Panc1 (cell line): ENCODE measurements around the gene LDLRAD4. TPM values are rescaled to one million over a fixed set of nuclear protein-coding genes. Genes with fewer than 3 reads are reported as not detected.

Experiments used
- ATAC-seq: fragments of 200-7000 bp; cut with Tn5 transposase; 2 replicates; pipeline ENCODE4 v1.9.1; 2020; ENCODE audit warnings: mild to moderate bottlenecking, moderate library complexity
- BruUV-seq: library from RNA; stranded (reverse); fragments of 400-500 nt; replicated peaks from 2 replicates; lab custom pipeline; 2021; lab: Mats Ljungman, UMichigan
- CTCF ChIA-PET: fragments of 300-600 bp; sonication (Branson Sonifier 250); formaldehyde crosslinking; loops from one replicate; lab custom pipeline; 2022; ENCODE audit warnings: antibody characterized with exemption; lab: Charles Lee
- POLR2A ChIA-PET: fragments of 300-600 bp; sonication (Branson Sonifier 250); formaldehyde crosslinking; loops from one replicate; lab custom pipeline; 2022; ENCODE audit warnings: antibody characterized with exemption; lab: Charles Lee
- DNase-seq: peaks from one replicate; pipeline ENCODE4 v3.0.0-alpha.2; 2010; ENCODE audit warnings: low read depth, low spot score
- H3K27ac ChIP-seq: 2 replicates; pipeline ENCODE4 v1.5.1; 2011; ENCODE audit warnings: mild to moderate bottlenecking, low read length, inconsistent platforms
- H3K27me3 ChIP-seq: fragments of 200-500 bp; sonication (Bioruptor generic); 2 replicates; pipeline ENCODE4 v1.6.0; 2014; ENCODE audit warnings: low read length, inconsistent platforms; ENCODE audit not compliant: control insufficient read depth, insufficient read depth
- H3K36me3 ChIP-seq: fragments of 200-500 bp; sonication (Bioruptor generic); 2 replicates; pipeline ENCODE4 v1.5.1; 2014; ENCODE audit warnings: inconsistent platforms, mild to moderate bottlenecking, low read length, moderate library complexity; ENCODE audit not compliant: control insufficient read depth, insufficient read depth
- H3K4me1 ChIP-seq: 2 replicates; pipeline ENCODE4 v1.5.1; 2011; ENCODE audit warnings: inconsistent platforms, mild to moderate bottlenecking, low read length, moderate library complexity; ENCODE audit not compliant: control insufficient read depth, insufficient read depth
- H3K4me3 ChIP-seq, 2 experiments: 2 replicates each; pipeline ENCODE4 v1.5.1; 2011 to 2012; ENCODE audit warnings: low read depth in 2 of 2, low read length in 2 of 2, mild to moderate bottlenecking in 2 of 2, inconsistent platforms in 1 of 2, moderate library complexity in 1 of 2
- H3K9me3 ChIP-seq: fragments of 200-500 bp; sonication (Bioruptor generic); 2 replicates; pipeline ENCODE4 v1.5.1; 2014; ENCODE audit warnings: low read depth, mild to moderate bottlenecking, inconsistent platforms, low read length, moderate library complexity; ENCODE audit not compliant: control insufficient read depth, insufficient read depth
- CTCF ChIP-seq: fragments of 450-650 bp; IDR thresholded peaks from 2 replicates; pipeline ENCODE4 v1.5.1; 2017; ENCODE audit warnings: mild to moderate bottlenecking
- POLR2AphosphoS5 ChIP-seq: IDR thresholded peaks from 2 replicates; pipeline ENCODE4 v1.6.1; 2012; ENCODE audit warnings: mild to moderate bottlenecking, low read depth, low read length, moderate library complexity
- REST ChIP-seq, 2 experiments: IDR thresholded peaks; 2 replicates each; pipeline ENCODE4 v1.6.1; 2011 to 2012; ENCODE audit warnings: low read depth in 2 of 2, control low read depth in 1 of 2, low read length in 1 of 2, mild to moderate bottlenecking in 1 of 2, moderate library complexity in 1 of 2; ENCODE audit not compliant: insufficient read depth in 1 of 2
- SIN3A ChIP-seq: IDR thresholded peaks from 2 replicates; pipeline ENCODE4 v1.6.1; 2012; ENCODE audit warnings: low read depth, mild to moderate bottlenecking, low read length, moderate library complexity, borderline replicate concordance; ENCODE audit not compliant: insufficient read depth
- TCF7L2 ChIP-seq: IDR thresholded peaks from 2 replicates; pipeline ENCODE4 v1.6.1; 2011; ENCODE audit warnings: mild to moderate bottlenecking, low read depth, low read length, inconsistent platforms
- in situ Hi-C: cut with HindIII; loops from 2 replicates; pipeline ENCODE4 v1.10.0; 2016; ENCODE audit warnings: low sequenced_read_pairs, low pct_unique_long_range_greater_than_20kb
- intact Hi-C: fragments of 100-400 bp; cut with micrococcal nuclease; formaldehyde crosslinking; loops from one replicate; pipeline ENCODE4 v1.10.0; 2022; ENCODE audit not compliant: unreplicated experiment
- total RNA-seq: library from RNA; stranded (reverse); gene quantifications from one replicate; pipeline ENCODE4 v1.2.1, GENCODE V29; 2021; ENCODE audit not compliant: unreplicated experiment

LDLRAD4 gene
- total RNA-seq, 1 experiment from 2014 or later, result 0.28 TPM

GRCh38 chr18:13266218-13267100 lies 47.9 kb downstream of the LDLRAD4 start:
- POLR2A ChIA-PET, result no interaction called here
- no peak for DNase-seq

GRCh38 chr18:13267431-13267873 lies 48.9 kb downstream of the LDLRAD4 start:
- intact Hi-C loops (no loop called here), in situ Hi-C loops (no loop called here)
- no peaks in the 10 kb centered on the region for H3K27me3 ChIP-seq
- ATAC-seq (no peak), DNase-seq (no peak)
- no peak overlapping the region for H3K27ac ChIP-seq
- BruUV-seq, result no TSS peak
- no peaks in the 10 kb centered on the region for H3K36me3 ChIP-seq
- TF ChIP-seq TCF7L2 (no peak), REST (IDR thresholded peaks at IDR 0.05; ENCODE audit: insufficient read depth in 1 of 2, low read depth in 2 of 2, low read length in 1 of 2) (no peak), POLR2AphosphoS5 (no peak), SIN3A (no peak), CTCF (no peak)
- no peaks in the 10 kb centered on the region for H3K4me1 ChIP-seq
- H3K4me3 ChIP-seq, result no peak overlapping the region
- no peaks in the 10 kb centered on the region for H3K9me3 ChIP-seq
- ChIA-PET CTCF (no interaction called here), POLR2A (no interaction called here)

More at GRCh38 chr18:13266218-13267100, 47.9 kb downstream of the LDLRAD4 start:
- no TSS peak for BruUV-seq
- no peak for ATAC-seq
- Histone ChIP-seq H3K36me3 (no peaks in the 10 kb centered on the region), H3K27ac (no peak overlapping the region), H3K4me1 (no peaks in the 10 kb centered on the region), H3K27me3 (no peaks in the 10 kb centered on the region), H3K9me3 (no peaks in the 10 kb centered on the region), H3K4me3 (no peak overlapping the region)
- in situ Hi-C loops (no loop called here), intact Hi-C loops (no loop called here)
- no peak for TF ChIP-seq REST (IDR thresholded peaks at IDR 0.05; ENCODE audit: insufficient read depth in 1 of 2, low read depth in 2 of 2, low read length in 1 of 2)
- TF ChIP-seq TCF7L2, result no peak
- no peak for TF ChIP-seq POLR2AphosphoS5
- CTCF ChIA-PET, result no interaction called here
